ENCODE data around the gene SLC7A6.

GRCh38 chr16:68226116-68226515 lies 38.2 kb upstream of the SLC7A6 start:
- no peak for TF ChIP-seq CTCF (conservative IDR thresholded peaks at IDR 0.05; ENCODE audit: low read length)
- no peak for TF ChIP-seq EZH2phosphoT487 (IDR thresholded peaks at IDR 0.05; ENCODE audit: borderline replicate concordance, low read depth, low read length)

All from OCI-LY7 (cell line).